Activated CD8-positive, alpha-beta T cell treated with anti-CD3 and anti-CD28 coated beads for 36 hours (primary cell): ENCODE results near the gene CDH23. TPM values are rescaled to one million over a fixed set of nuclear protein-coding genes. Genes with fewer than 3 reads are reported as not detected.

Experiments used
- ATAC-seq: fragments of 200-7000 bp; cut with Tn5 transposase; one replicate; pipeline ENCODE4 v1.10.0; 2021; ENCODE audit warnings: mild to moderate bottlenecking, moderate library complexity
- CTCF ChIA-PET: fragments of 350-600 bp; sonication (Branson Sonifier 250); formaldehyde crosslinking; loops from one replicate; lab custom pipeline; 2021; ENCODE audit warnings: antibody characterized with exemption; lab: Charles Lee
- POLR2A ChIA-PET: fragments of 350-600 bp; sonication (Branson Sonifier 250); formaldehyde crosslinking; loops from one replicate; lab custom pipeline; 2021; ENCODE audit warnings: antibody characterized with exemption; lab: Charles Lee
- DNase-seq: peaks from one replicate; pipeline ENCODE4 v3.0.0-alpha.2; 2020
- H3K27ac Mint-ChIP-seq: one replicate; pipeline ENCODE4 v1.8.0; 2021; ENCODE audit warnings: mild to moderate bottlenecking, mixed read lengths
- H3K27me3 Mint-ChIP-seq: one replicate; pipeline ENCODE4 v1.8.0; 2021; ENCODE audit warnings: mixed read lengths
- H3K36me3 Mint-ChIP-seq: one replicate; pipeline ENCODE4 v1.8.0; 2021; ENCODE audit warnings: low read depth, mixed read lengths
- H3K4me1 Mint-ChIP-seq: one replicate; pipeline ENCODE4 v1.8.0; 2021; ENCODE audit warnings: low read depth, mixed read lengths
- H3K4me3 Mint-ChIP-seq: one replicate; pipeline ENCODE4 v1.8.0; 2021; ENCODE audit warnings: mild to moderate bottlenecking, moderate library complexity, mixed read lengths
- H3K9me3 Mint-ChIP-seq: one replicate; pipeline ENCODE4 v1.8.0; 2021; ENCODE audit warnings: mixed read lengths
- intact Hi-C: fragments of 100-400 bp; cut with micrococcal nuclease; formaldehyde crosslinking; loops from one replicate; pipeline ENCODE4 v1.10.0; 2022
- total RNA-seq, 2 experiments: library from RNA; stranded (reverse); gene quantifications; one replicate each; pipeline ENCODE4 v1.2.3, GENCODE V29; 2021
- TF ChIP-seq, protein P1 (sequence below): fragments of 200-600 bp; IDR thresholded peaks from one replicate; pipeline ENCODE4 v1.8.0; 2022; ENCODE audit warnings: antibody characterized with exemption, mild to moderate bottlenecking

CDH23 gene
- total RNA-seq, 2 experiments from 2014 or later = 2.4 to 2.7 TPM

DNA sequence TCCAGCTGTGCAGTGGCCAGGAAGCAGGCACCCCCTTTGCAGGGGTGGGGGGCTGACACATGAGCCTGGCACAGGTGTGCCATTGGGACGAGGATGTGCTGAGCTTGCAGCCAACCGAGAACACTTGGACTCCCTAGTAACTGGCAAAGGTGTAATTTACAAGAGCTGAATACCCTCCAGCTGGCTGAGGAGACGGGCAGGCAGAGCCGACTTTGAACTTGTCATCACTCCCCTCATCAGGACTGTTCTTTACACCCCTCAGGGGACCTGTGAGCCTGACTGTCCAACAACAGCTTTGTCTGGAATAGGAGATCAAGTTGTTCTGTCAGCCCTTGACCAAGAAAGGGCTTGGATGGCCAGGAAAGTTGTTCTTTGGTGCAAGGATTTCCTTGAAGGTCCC, 61.2 kb downstream of the CDH23 start:
- intact Hi-C loops = no loop called here
- TF ChIP-seq, protein P1, sequence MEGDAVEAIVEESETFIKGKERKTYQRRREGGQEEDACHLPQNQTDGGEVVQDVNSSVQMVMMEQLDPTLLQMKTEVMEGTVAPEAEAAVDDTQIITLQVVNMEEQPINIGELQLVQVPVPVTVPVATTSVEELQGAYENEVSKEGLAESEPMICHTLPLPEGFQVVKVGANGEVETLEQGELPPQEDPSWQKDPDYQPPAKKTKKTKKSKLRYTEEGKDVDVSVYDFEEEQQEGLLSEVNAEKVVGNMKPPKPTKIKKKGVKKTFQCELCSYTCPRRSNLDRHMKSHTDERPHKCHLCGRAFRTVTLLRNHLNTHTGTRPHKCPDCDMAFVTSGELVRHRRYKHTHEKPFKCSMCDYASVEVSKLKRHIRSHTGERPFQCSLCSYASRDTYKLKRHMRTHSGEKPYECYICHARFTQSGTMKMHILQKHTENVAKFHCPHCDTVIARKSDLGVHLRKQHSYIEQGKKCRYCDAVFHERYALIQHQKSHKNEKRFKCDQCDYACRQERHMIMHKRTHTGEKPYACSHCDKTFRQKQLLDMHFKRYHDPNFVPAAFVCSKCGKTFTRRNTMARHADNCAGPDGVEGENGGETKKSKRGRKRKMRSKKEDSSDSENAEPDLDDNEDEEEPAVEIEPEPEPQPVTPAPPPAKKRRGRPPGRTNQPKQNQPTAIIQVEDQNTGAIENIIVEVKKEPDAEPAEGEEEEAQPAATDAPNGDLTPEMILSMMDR = no peak
- ChIA-PET CTCF (interaction anchor here (1.1 to 1.4 kb wide), 3 partner anchors 62 to 152 kb away, joined by 3 to 4 read pairs (median 3); no protein-coding TSS in a partner anchor), POLR2A (no interaction called here)
- no peaks in the 10 kb centered on the region for H3K9me3 Mint-ChIP-seq
- H3K36me3 Mint-ChIP-seq = no peaks in the 10 kb centered on the region
- no peak for DNase-seq
- no peak for ATAC-seq
- no peak overlapping the region for H3K4me3 Mint-ChIP-seq
- H3K27me3 Mint-ChIP-seq = no peaks in the 10 kb centered on the region
- H3K4me1 Mint-ChIP-seq = no peaks in the 10 kb centered on the region
- H3K27ac Mint-ChIP-seq = no peak overlapping the region

DNA sequence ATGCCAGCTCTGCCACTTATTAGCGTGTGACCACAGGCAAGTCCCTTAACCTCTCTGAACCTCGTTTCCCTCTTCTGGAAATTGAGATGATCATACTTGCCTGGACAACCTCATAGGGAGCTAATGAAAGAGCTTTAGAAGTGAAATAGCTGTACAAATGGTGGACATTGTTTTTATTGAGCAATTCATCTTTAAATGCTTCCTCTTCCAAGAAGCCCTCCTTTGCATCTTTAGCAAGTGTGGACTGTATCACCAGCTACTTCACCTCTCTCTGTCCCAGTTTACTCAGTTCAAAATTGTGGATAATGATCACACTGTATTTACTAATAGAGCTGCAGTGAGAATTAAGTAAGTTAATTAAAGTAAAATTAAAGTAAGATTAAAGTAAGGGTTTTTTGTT, 61.7 kb downstream of the CDH23 start:
- Mint-ChIP-seq H3K27me3 (no peaks in the 10 kb centered on the region), H3K27ac (no peak overlapping the region), H3K36me3 (no peaks in the 10 kb centered on the region), H3K4me3 (no peak overlapping the region), H3K4me1 (no peaks in the 10 kb centered on the region), H3K9me3 (no peaks in the 10 kb centered on the region)
- ChIA-PET CTCF (interaction anchor here (1.2 to 1.4 kb wide), 2 partner anchors 63 to 112 kb away, joined by 3 to 4 read pairs; no protein-coding TSS in a partner anchor), POLR2A (no interaction called here)
- ATAC-seq = no peak
- TF ChIP-seq, protein P1 = no peak
- intact Hi-C loops = no loop called here
- no peak for DNase-seq

DNA sequence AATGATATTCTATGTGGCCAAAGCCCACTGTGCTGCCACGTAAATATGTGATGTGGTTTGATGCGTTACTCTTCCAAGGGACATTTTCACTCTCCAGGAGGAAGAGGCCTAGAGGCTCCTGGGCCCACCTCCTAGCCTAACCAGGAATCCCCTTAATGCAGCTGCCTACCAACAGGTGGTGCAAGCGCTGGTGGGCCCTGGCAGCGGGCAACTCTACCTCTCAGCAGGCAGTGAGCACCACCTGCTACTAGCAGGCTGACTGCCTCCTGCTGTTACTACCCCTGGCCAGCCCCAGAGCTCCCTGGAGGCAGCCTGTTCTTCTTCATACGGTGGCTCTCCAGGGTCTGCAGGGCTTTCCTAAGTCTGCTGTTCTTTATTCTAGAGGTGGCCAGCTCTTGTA, 62.8 kb downstream of the CDH23 start:
- TF ChIP-seq, protein P1 = no peak
- DNase-seq = no peak
- CTCF ChIA-PET = no interaction called here
- H3K36me3 Mint-ChIP-seq = no peaks in the 10 kb centered on the region
- H3K4me1 Mint-ChIP-seq = no peaks in the 10 kb centered on the region
- intact Hi-C loops = no loop called here
- H3K27ac Mint-ChIP-seq = no peak overlapping the region
- no peak for ATAC-seq
- POLR2A ChIA-PET = no interaction called here
- no peaks in the 10 kb centered on the region for H3K27me3 Mint-ChIP-seq
- no peak overlapping the region for H3K4me3 Mint-ChIP-seq
- no peaks in the 10 kb centered on the region for H3K9me3 Mint-ChIP-seq

DNA sequence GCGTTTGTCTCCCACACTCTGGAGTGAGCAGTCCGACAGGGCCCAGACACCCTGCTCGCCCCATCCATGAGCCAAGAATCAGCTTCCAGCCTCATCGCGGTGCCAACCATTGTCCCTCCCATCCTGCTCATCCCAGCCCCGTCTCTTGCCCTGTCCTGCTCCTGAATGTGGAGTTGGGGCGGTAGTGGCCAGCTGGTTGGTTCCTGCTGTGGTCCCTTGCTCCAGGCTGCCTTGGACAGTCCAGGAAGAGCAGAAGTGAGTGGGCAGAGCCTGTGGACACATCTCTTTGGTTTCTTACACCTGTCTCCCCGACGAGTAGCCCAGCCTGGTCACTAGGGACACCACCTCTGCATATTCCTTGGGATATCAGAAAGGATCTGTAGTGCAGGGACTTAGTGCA, 63.9 kb downstream of the CDH23 start:
- Mint-ChIP-seq H3K36me3 (no peaks in the 10 kb centered on the region), H3K27me3 (no peaks in the 10 kb centered on the region), H3K27ac (no peak overlapping the region), H3K4me1 (no peaks in the 10 kb centered on the region), H3K9me3 (no peaks in the 10 kb centered on the region), H3K4me3 (no peak overlapping the region)
- intact Hi-C loops = no loop called here
- CTCF ChIA-PET = no interaction called here
- DNase-seq (no peak), ATAC-seq (no peak)
- TF ChIP-seq, protein P1 = no peak
- POLR2A ChIA-PET = no interaction called here

DNA sequence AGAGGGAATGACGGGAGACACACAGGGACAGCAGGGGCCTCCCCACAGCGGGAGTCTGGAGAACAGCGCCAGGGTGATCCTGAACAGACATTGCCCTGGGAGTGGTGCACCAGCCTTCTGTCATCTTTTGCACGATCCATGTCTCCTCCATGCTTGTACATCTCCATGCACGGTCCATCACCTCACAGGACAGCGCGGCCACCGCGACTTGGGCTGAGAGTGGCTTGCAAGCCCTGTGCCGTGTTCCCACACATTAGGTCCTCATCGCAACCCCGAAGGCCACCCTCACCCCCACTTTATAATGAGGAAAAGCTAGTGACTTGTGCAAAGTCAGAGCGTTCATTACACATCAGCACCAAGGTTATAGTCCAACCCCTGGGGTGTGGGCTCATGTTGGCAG, 64.7 kb downstream of the CDH23 start:
- Mint-ChIP-seq H3K9me3 (no peaks in the 10 kb centered on the region), H3K4me3 (no peak overlapping the region), H3K4me1 (no peaks in the 10 kb centered on the region), H3K36me3 (no peaks in the 10 kb centered on the region), H3K27me3 (no peaks in the 10 kb centered on the region), H3K27ac (no peak overlapping the region)
- POLR2A ChIA-PET = no interaction called here
- DNase-seq (no peak), ATAC-seq (no peak)
- TF ChIP-seq, protein P1 = no peak
- CTCF ChIA-PET = no interaction called here
- intact Hi-C loops = no loop called here
